MM.1S (cell line): ENCODE data around the gene NALCN.

Experiments used
- DNase-seq: peaks from one replicate; pipeline ENCODE4 v3.0.0-alpha.2; 2015
- H2AFZ ChIP-seq: fragments of 300-600 bp; sonication (generic); 2 replicates; pipeline ENCODE4 v1.6.0; 2016; ENCODE audit warnings: antibody characterized with exemption, low read length
- H3F3A ChIP-seq: fragments of 300-600 bp; sonication (generic); 2 replicates; pipeline ENCODE4 v1.6.1; 2016; ENCODE audit warnings: mild to moderate bottlenecking, antibody characterized with exemption, low read length, moderate library complexity, mixed read lengths; ENCODE audit not compliant: insufficient read depth
- H3K27ac ChIP-seq: fragments of 300-600 bp; sonication (generic); 2 replicates; pipeline ENCODE4 v1.5.1; 2016; ENCODE audit warnings: mild to moderate bottlenecking, low read length
- H3K27me3 ChIP-seq: fragments of 300-600 bp; sonication (generic); replicated peaks from 2 replicates; pipeline ENCODE4 v1.6.0; 2016; ENCODE audit warnings: low read length; ENCODE audit not compliant: insufficient read depth
- H3K36me3 ChIP-seq: fragments of 300-600 bp; sonication (generic); replicated peaks from 2 replicates; pipeline ENCODE4 v1.6.1; 2016; ENCODE audit warnings: mild to moderate bottlenecking, low read length, mixed read lengths; ENCODE audit not compliant: insufficient read depth
- H3K4me1 ChIP-seq: fragments of 300-600 bp; sonication (generic); 2 replicates; pipeline ENCODE4 v1.6.1; 2016; ENCODE audit warnings: low read length, mixed read lengths
- H3K4me2 ChIP-seq: fragments of 300-600 bp; sonication (generic); 2 replicates; pipeline ENCODE4 v1.6.0; 2016; ENCODE audit warnings: low read depth, low read length
- H3K4me3 ChIP-seq: fragments of 300-600 bp; sonication (generic); 2 replicates; pipeline ENCODE4 v1.5.1; 2016; ENCODE audit warnings: low read length, mixed read lengths
- H3K79me2 ChIP-seq: fragments of 300-600 bp; sonication (generic); 2 replicates; pipeline ENCODE4 v1.6.1; 2016; ENCODE audit warnings: mixed run types, low read length, mixed read lengths
- H3K9ac ChIP-seq: fragments of 300-600 bp; sonication (generic); 2 replicates; pipeline ENCODE4 v1.6.1; 2016; ENCODE audit warnings: low read length, mixed read lengths
- H3K9me2 ChIP-seq: fragments of 300-600 bp; sonication (generic); replicated peaks from 2 replicates; pipeline ENCODE4 v1.6.1; 2016; ENCODE audit warnings: mild to moderate bottlenecking, low read length, mixed read lengths; ENCODE audit not compliant: insufficient read depth
- H3K9me3 ChIP-seq: fragments of 300-600 bp; sonication (generic); replicated peaks from 2 replicates; pipeline ENCODE4 v1.6.1; 2016; ENCODE audit warnings: mild to moderate bottlenecking, low read length, mixed read lengths; ENCODE audit not compliant: insufficient read depth
- H4K20me1 ChIP-seq: fragments of 300-600 bp; sonication (generic); 2 replicates; pipeline ENCODE4 v1.6.1; 2016; ENCODE audit warnings: mild to moderate bottlenecking, low read length, moderate library complexity, mixed read lengths; ENCODE audit not compliant: insufficient read depth
- CTCF ChIP-seq: fragments of 300-600 bp; sonication (generic); IDR thresholded peaks from 2 replicates; pipeline ENCODE4 v1.5.1; 2016; ENCODE audit warnings: antibody characterized with exemption, low read length, mixed read lengths
- EZH2 ChIP-seq: fragments of 300-600 bp; sonication (generic); optimal IDR thresholded peaks from 2 replicates; pipeline ENCODE3; 2017; ENCODE audit warnings: low read depth, mild to moderate bottlenecking, antibody characterized with exemption, low read length, mixed read lengths
- EZH2phosphoT487 ChIP-seq: fragments of 300-600 bp; sonication (generic); IDR thresholded peaks from 2 replicates; pipeline ENCODE4 v1.6.1; 2018; ENCODE audit warnings: antibody characterized with exemption, low read length

Gene NALCN

GRCh38 chr13:101155920-101156319 is 260.4 kb downstream of the NALCN start:
- no peaks in the 10 kb centered on the region for H3K9me2 ChIP-seq
- H3K79me2 ChIP-seq: no peaks in the 10 kb centered on the region
- H3K36me3 ChIP-seq: no peaks in the 10 kb centered on the region
- H3K9ac ChIP-seq: no peak overlapping the region
- no peak for DNase-seq
- no peak overlapping the region for H3K27ac ChIP-seq
- H2AFZ ChIP-seq: no peak overlapping the region
- no peaks in the 10 kb centered on the region for H3K4me1 ChIP-seq
- H3K27me3 ChIP-seq: no peaks in the 10 kb centered on the region
- H3F3A ChIP-seq: no peaks in the 10 kb centered on the region
- H3K4me3 ChIP-seq: no peak overlapping the region
- H3K9me3 ChIP-seq: no peaks in the 10 kb centered on the region
- TF ChIP-seq EZH2phosphoT487 (no peak), CTCF (peak; percentile 45)
- no peaks in the 10 kb centered on the region for H4K20me1 ChIP-seq
- H3K4me2 ChIP-seq: no peak overlapping the region

GRCh38 chr13:101152184-101152583 is 264.1 kb downstream of the NALCN start:
- no peak overlapping the region for H2AFZ ChIP-seq
- H3K27me3 ChIP-seq: no peaks in the 10 kb centered on the region
- no peak for TF ChIP-seq EZH2phosphoT487
- TF ChIP-seq EZH2: no peak
- TF ChIP-seq CTCF: no peak
- H3K79me2 ChIP-seq: no peaks in the 10 kb centered on the region
- H3K4me1 ChIP-seq: no peaks in the 10 kb centered on the region
- no peak for DNase-seq
- H3K4me2 ChIP-seq: no peak overlapping the region
- no peaks in the 10 kb centered on the region for H3K9me2 ChIP-seq
- no peaks in the 10 kb centered on the region for H3F3A ChIP-seq
- H3K9me3 ChIP-seq: no peaks in the 10 kb centered on the region
- H3K27ac ChIP-seq: no peak overlapping the region
- no peak overlapping the region for H3K4me3 ChIP-seq
- no peaks in the 10 kb centered on the region for H3K36me3 ChIP-seq
- H4K20me1 ChIP-seq: no peaks in the 10 kb centered on the region
- no peak overlapping the region for H3K9ac ChIP-seq

- Histone ChIP-seq H3K9ac (no peak overlapping the region), H3K4me1 (no peaks in the 10 kb centered on the region), H3K4me3 (no peak overlapping the region)
Observed at GRCh38 chr13:101150998-101151397, 265.3 kb downstream of the NALCN start.

More at GRCh38 chr13:101150998-101151397, 265.3 kb downstream of the NALCN start:
- Histone ChIP-seq H3K27ac (no peak overlapping the region), H3K4me2 (no peak overlapping the region), H3K27me3 (no peaks in the 10 kb centered on the region), H3K36me3 (no peaks in the 10 kb centered on the region), H3F3A (no peaks in the 10 kb centered on the region), H3K9me3 (no peaks in the 10 kb centered on the region), H3K9me2 (no peaks in the 10 kb centered on the region), H4K20me1 (no peaks in the 10 kb centered on the region), H3K79me2 (no peaks in the 10 kb centered on the region), H2AFZ (no peak overlapping the region)
- no peak for TF ChIP-seq CTCF
- no peak for TF ChIP-seq EZH2phosphoT487
- TF ChIP-seq EZH2: no peak
- no peak for DNase-seq
